Endothelial cell of umbilical vein (primary cell): Measurements from ENCODE around the gene IL4R. TPM values are rescaled to one million over a fixed set of nuclear protein-coding genes. Genes with fewer than 3 reads are reported as not detected.

ENCODE experiments used
- BruUV-seq: library from RNA; stranded (reverse); fragments of 400-500 nt; replicated peaks from 2 replicates; lab custom pipeline; 2021; lab: Mats Ljungman, UMichigan
- CTCF ChIA-PET: fragments of 300-600, 350-600 bp; sonication (Branson Sonifier 250); formaldehyde crosslinking; loops from one replicate; lab custom pipeline; 2021; ENCODE audit warnings: antibody characterized with exemption, inconsistent platforms; lab: Charles Lee
- POLR2A ChIA-PET: fragments of 300-600, 350-600 bp; sonication (Branson Sonifier 250); formaldehyde crosslinking; loops from one replicate; lab custom pipeline; 2021; ENCODE audit warnings: antibody characterized with exemption, inconsistent platforms; lab: Charles Lee
- DNase-seq: peaks from one replicate; pipeline ENCODE4 v3.0.0-alpha.2; 2011; ENCODE audit warnings: low read depth, low spot score
- FAIRE-seq: peaks from 2 replicates; lab custom pipeline; 2011; peaks lifted over from hg19 to GRCh38; lab: Jason Lieb, UNC
- H2AFZ ChIP-seq: 2 replicates; pipeline ENCODE4 v1.6.0; 2012; ENCODE audit warnings: low read depth, low read length, control low read depth, inconsistent platforms
- H3K27ac ChIP-seq: 2 replicates; pipeline ENCODE4 v1.5.1; 2011; ENCODE audit warnings: low read depth, mild to moderate bottlenecking, control low read depth, low read length, moderate library complexity; ENCODE audit not compliant: insufficient read depth
- H3K27me3 ChIP-seq, 2 experiments: 2 replicates each; pipeline versions ENCODE4 v1.6.0 to v1.6.1; 2011; ENCODE audit warnings: low read length in 2 of 2, mixed read lengths in 1 of 2; ENCODE audit not compliant: control insufficient read depth in 2 of 2, insufficient read depth in 2 of 2
- H3K36me3 ChIP-seq, 2 experiments: 2 replicates in 1 of 2; 3 replicates in 1 of 2; pipeline ENCODE4 v1.5.1; 2011; ENCODE audit warnings: low read length in 2 of 2, mild to moderate bottlenecking in 1 of 2, moderate library complexity in 1 of 2; ENCODE audit not compliant: control insufficient read depth in 2 of 2, insufficient read depth in 2 of 2; ENCODE audit errors: extremely low read depth in 1 of 2
- H3K4me1 ChIP-seq: 3 replicates; pipeline ENCODE4 v1.5.1; 2011; ENCODE audit warnings: mild to moderate bottlenecking, low read length; ENCODE audit not compliant: control insufficient read depth, insufficient read depth; ENCODE audit errors: extremely low read depth
- H3K4me2 ChIP-seq: 2 replicates; pipeline ENCODE4 v1.6.1; 2011; ENCODE audit warnings: low read length, control low read depth, mixed read lengths; ENCODE audit not compliant: insufficient read depth
- H3K4me3 ChIP-seq, 3 experiments: fragments of 200-600 bp in 1 of 3; sonication (generic), shearing (Covaris generic) in 1 of 3; replicated peaks in 1 of 3; 2 replicates each; pipeline ENCODE4 v1.5.1; 2011 to 2016; ENCODE audit warnings: control low read depth in 3 of 3, low read length in 3 of 3, mild to moderate bottlenecking in 2 of 3, inconsistent platforms in 1 of 3, low read depth in 1 of 3, moderate library complexity in 1 of 3; ENCODE audit not compliant: insufficient read depth in 1 of 3
- H3K79me2 ChIP-seq: 2 replicates; pipeline ENCODE4 v1.6.0; 2012; ENCODE audit warnings: low read length, inconsistent platforms; ENCODE audit not compliant: control insufficient read depth, insufficient read depth
- H3K9ac ChIP-seq: replicated peaks from 2 replicates; pipeline ENCODE3; 2011; ENCODE audit warnings: low read length, control low read depth; ENCODE audit not compliant: insufficient read depth; ENCODE audit errors: extremely low read depth
- H3K9me1 ChIP-seq: replicated peaks from 3 replicates; pipeline ENCODE4 v1.6.0; 2011; ENCODE audit warnings: mild to moderate bottlenecking, low read length; ENCODE audit not compliant: control insufficient read depth, insufficient read depth; ENCODE audit errors: extremely low read depth
- H3K9me3 ChIP-seq: replicated peaks from 2 replicates; pipeline ENCODE4 v1.5.1; 2012; ENCODE audit warnings: low read length, inconsistent platforms; ENCODE audit not compliant: control insufficient read depth, insufficient read depth
- H4K20me1 ChIP-seq: replicated peaks from 2 replicates; pipeline ENCODE3; 2011; ENCODE audit warnings: mild to moderate bottlenecking, low read length; ENCODE audit not compliant: control insufficient read depth, insufficient read depth; ENCODE audit errors: extremely low read depth
- EZH2 ChIP-seq: IDR thresholded peaks from 2 replicates; pipeline ENCODE4 v1.6.1; 2012; ENCODE audit warnings: borderline replicate concordance, low read depth, mild to moderate bottlenecking, moderate library complexity, low read length, inconsistent platforms; ENCODE audit not compliant: severe bottlenecking
- FOS ChIP-seq: IDR thresholded peaks from 2 replicates; pipeline ENCODE4 v1.6.1; 2011; ENCODE audit warnings: mild to moderate bottlenecking, low read length, moderate library complexity, borderline replicate concordance; ENCODE audit not compliant: insufficient read depth
- GATA2 ChIP-seq: IDR thresholded peaks from 2 replicates; pipeline ENCODE4 v1.7.0; 2011; ENCODE audit warnings: low read depth, mild to moderate bottlenecking, moderate library complexity, mixed read lengths, low read length; ENCODE audit not compliant: insufficient read length, insufficient read depth
- JUN ChIP-seq: IDR thresholded peaks from 2 replicates; pipeline ENCODE4 v1.6.1; 2011; ENCODE audit warnings: borderline replicate concordance, low read depth; ENCODE audit not compliant: insufficient read length, insufficient read depth
- MYC ChIP-seq: IDR thresholded peaks from one replicate; pipeline ENCODE4 v1.6.1; 2011; ENCODE audit warnings: mild to moderate bottlenecking, low read depth, low read length
- POLR2A ChIP-seq: IDR thresholded peaks from 2 replicates; pipeline ENCODE4 v1.6.1; 2012; ENCODE audit warnings: low read depth, mild to moderate bottlenecking, control low read depth, low read length
- POLR2AphosphoS5 ChIP-seq: IDR thresholded peaks from 2 replicates; pipeline ENCODE4 v1.6.1; 2012; ENCODE audit warnings: low read depth, mild to moderate bottlenecking, control low read depth, low read length, moderate library complexity; ENCODE audit not compliant: insufficient read depth
- dilution Hi-C: fragments of 300-500 bp; cut with MboI; formaldehyde crosslinking; loops from one replicate; pipeline ENCODE4 v1.15.0; 2019; ENCODE audit warnings: low sequenced_read_pairs; ENCODE audit not compliant: extremely low pct_ligation_motif_present
- intact Hi-C: fragments of 100-400 bp; cut with micrococcal nuclease; formaldehyde crosslinking; loops from one replicate; pipeline ENCODE4 v1.10.0; 2022
- polyA plus RNA-seq, 4 experiments: library from polyadenylated mRNA; depleted of rRNA in 3 of 4; stranded (reverse) in 3 of 4; unstranded in 1 of 4; fragments of >200 nt; gene quantifications; 2 replicates each; pipeline versions ENCODE4 v1.2.1 to v1.2.3, GENCODE V29; 2011 to 2012; ENCODE audit warnings: missing spikeins in 1 of 4
- total RNA-seq: library from RNA; stranded (reverse); gene quantifications from 2 replicates; pipeline ENCODE4 v1.2.3, GENCODE V29; 2021
- TF ChIP-seq, protein P1 (sequence below): IDR thresholded peaks from 2 replicates; pipeline ENCODE4 v1.6.1; 2011; ENCODE audit not compliant: insufficient read depth, insufficient read length
- TF ChIP-seq, protein P2 (sequence below), 2 donors: IDR thresholded peaks; 1 replicate in 1 of 2; 2 replicates in 1 of 2; pipeline ENCODE4 v1.5.1; 2011; ENCODE audit warnings: low read length in 2 of 2, mild to moderate bottlenecking in 2 of 2, moderate library complexity in 2 of 2, control low read depth in 1 of 2, inconsistent platforms in 1 of 2, low read depth in 1 of 2; ENCODE audit not compliant: insufficient read depth in 1 of 2; ENCODE audit errors: extremely low read depth in 1 of 2

IL4R gene
- total and polyA plus RNA-seq, 2 donors (not counting 3 experiments of a cell fraction or from before 2014, with no cell fraction given) = 138 to 139 TPM

DNA sequence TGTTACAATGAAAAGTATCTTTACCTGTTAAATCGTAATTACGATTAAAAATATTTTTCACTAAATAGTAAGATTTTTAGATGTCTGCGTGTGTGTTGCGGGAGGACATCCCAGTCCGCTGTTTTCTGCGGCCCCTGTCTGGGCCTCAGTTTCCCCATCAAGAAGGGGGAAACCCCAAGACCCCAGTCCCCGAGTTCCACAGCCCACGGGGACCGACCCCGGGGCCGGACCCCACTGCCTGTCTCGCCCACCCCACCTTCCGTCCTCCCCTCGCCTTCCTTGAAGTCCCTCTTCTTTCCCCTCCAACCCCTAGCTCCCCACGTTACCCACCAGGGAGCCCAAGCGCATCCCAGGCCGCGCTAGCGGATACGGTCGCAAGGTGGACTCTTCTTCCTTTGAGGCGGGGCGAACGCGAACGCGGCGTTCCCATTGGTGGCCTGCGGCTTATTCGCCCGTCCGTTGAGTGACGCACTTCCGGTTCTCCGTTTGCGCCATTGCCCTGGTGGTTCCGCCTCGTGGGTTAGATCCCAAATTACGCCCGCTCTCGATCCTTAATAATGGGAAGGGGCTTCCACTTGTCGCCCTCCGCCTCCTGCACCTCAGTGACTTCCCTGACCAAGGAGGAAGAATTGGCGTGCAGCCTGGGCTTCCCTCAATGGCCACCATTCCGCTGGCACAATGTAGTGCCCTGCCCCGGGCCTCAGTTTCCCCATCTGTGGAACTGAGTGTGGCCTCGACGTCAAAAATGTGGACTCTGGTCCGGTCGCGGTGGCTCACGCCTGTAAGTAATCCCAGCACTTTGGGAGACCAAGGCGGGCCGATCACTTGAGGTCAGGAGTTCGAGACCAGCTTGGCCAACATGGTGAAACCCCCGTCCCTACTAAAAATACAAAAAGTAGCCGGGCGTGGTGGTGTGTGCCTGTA is 45.1 kb upstream of the IL4R start, which contains the start of gene NSMCE1:
Gene NSMCE1, minus strand, starts transcription at position 397 of the 924 bp plus-strand sequence. CDS start 11,202 bp downstream, outside the sequence.
- Histone ChIP-seq H3K9me3 (no peaks in the 10 kb centered on the region), H3K36me3 (no peaks in the 10 kb centered on the region), H4K20me1 (no peaks in the 10 kb centered on the region), H2AFZ (peak within 1 kb of the TSS; percentile 85), H3K27me3 (no peaks in the 10 kb centered on the region), H3K9me1 (no peaks in the 10 kb centered on the region), H3K79me2 (no peaks in the 10 kb centered on the region), H3K4me3 (peak within 1 kb of the TSS; percentile 61 to 78 (median 77)), H3K27ac (peak within 1 kb of the TSS; percentile 58), H3K4me2 (peak within 1 kb of the TSS; percentile 76), H3K4me1 (peaks cover 16% of the 10 kb centered on the region), H3K9ac (peak within 1 kb of the TSS; percentile 68)
- BruUV-seq = TSS peak; percentile 95
- ChIA-PET POLR2A (interaction anchor here (0.7 kb wide), 1 partner anchor 81 kb away, joined by 7 read pairs; no protein-coding TSS in a partner anchor), CTCF (interaction anchor here (0.7 to 1.5 kb wide), 5 partner anchors 32 to 60 kb away, joined by 3 to 5 read pairs (median 3); no protein-coding TSS in a partner anchor)
- peak; percentile 94 for FAIRE-seq
- no peak for TF ChIP-seq EZH2
- peak; percentile 17 for TF ChIP-seq JUN
- no peak for TF ChIP-seq GATA2
- no peak for TF ChIP-seq MYC
- TF ChIP-seq, protein P1, sequence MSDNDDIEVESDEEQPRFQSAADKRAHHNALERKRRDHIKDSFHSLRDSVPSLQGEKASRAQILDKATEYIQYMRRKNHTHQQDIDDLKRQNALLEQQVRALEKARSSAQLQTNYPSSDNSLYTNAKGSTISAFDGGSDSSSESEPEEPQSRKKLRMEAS = peak; percentile 38
- TF ChIP-seq POLR2A = peak; percentile 86
- TF ChIP-seq, protein P2, sequence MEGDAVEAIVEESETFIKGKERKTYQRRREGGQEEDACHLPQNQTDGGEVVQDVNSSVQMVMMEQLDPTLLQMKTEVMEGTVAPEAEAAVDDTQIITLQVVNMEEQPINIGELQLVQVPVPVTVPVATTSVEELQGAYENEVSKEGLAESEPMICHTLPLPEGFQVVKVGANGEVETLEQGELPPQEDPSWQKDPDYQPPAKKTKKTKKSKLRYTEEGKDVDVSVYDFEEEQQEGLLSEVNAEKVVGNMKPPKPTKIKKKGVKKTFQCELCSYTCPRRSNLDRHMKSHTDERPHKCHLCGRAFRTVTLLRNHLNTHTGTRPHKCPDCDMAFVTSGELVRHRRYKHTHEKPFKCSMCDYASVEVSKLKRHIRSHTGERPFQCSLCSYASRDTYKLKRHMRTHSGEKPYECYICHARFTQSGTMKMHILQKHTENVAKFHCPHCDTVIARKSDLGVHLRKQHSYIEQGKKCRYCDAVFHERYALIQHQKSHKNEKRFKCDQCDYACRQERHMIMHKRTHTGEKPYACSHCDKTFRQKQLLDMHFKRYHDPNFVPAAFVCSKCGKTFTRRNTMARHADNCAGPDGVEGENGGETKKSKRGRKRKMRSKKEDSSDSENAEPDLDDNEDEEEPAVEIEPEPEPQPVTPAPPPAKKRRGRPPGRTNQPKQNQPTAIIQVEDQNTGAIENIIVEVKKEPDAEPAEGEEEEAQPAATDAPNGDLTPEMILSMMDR (IDR thresholded peaks at IDR 0.05; ENCODE audit: extremely low read depth in 1 of 2, insufficient read depth in 1 of 2, low read depth in 1 of 2, low read length in 2 of 2) = peak in 1 of 2 donors; percentile 23
- no peak for TF ChIP-seq FOS
- TF ChIP-seq POLR2AphosphoS5 = peak; percentile 82
- DNase-seq = peak; percentile 92
- intact Hi-C loops = loop anchor here (1.0 to 2.0 kb wide), 4 partner anchors 10 to 46 kb away; no protein-coding TSS in a partner anchor
- dilution Hi-C loops = no loop called here
